HG03575 (cell line): ENCODE data around the gene TNFRSF25.

Source experiments
- ATAC-seq: cut with Tn5 transposase; IDR thresholded peaks from one replicate; pipeline ENCODE4 v1.9.1; 2021; ENCODE audit not compliant: unreplicated experiment, insufficient number of reproducible peaks, low FRiP score; ENCODE audit errors: extremely low read depth

Gene TNFRSF25

GRCh38 chr1:6473974-6474814, 8.2 kb upstream of the TNFRSF25 start:
- ATAC-seq: no peak

- ATAC-seq: no peak
Observed at GRCh38 chr1:6473156-6473555, 7.2 kb upstream of the TNFRSF25 start.

- ATAC-seq: no peak
Observed at GRCh38 chr1:6472391-6472790, 6.4 kb upstream of the TNFRSF25 start.

- ATAC-seq: no peak
Observed at GRCh38 chr1:6471970-6472368, 6.0 kb upstream of the TNFRSF25 start.

- no peak for ATAC-seq
Observed at GRCh38 chr1:6471086-6471969, 5.4 kb upstream of the TNFRSF25 start.

GRCh38 chr1:6470132-6471085, 4.4 kb upstream of the TNFRSF25 start:
- no peak for ATAC-seq

- no peak for ATAC-seq
Observed at GRCh38 chr1:6468729-6469461, 2.9 kb upstream of the TNFRSF25 start.

GRCh38 chr1:6467744-6468688, 2.0 kb upstream of the TNFRSF25 start:
- no peak for ATAC-seq

- no peak for ATAC-seq
Observed at GRCh38 chr1:6467224-6467623, 1.3 kb upstream of the TNFRSF25 start.

GRCh38 chr1:6466751-6467150, 778 bp upstream of the TNFRSF25 start:
- ATAC-seq: no peak

GRCh38 chr1:6465461-6466005, 440 bp downstream of the TNFRSF25 start:
- no peak for ATAC-seq

GRCh38 chr1:6464915-6465314, 1.1 kb downstream of the TNFRSF25 start:
- ATAC-seq: no peak

- ATAC-seq: no peak
Observed at GRCh38 chr1:6464514-6464836, 1.5 kb downstream of the TNFRSF25 start.

- no peak for ATAC-seq
Observed at GRCh38 chr1:6463120-6463412, 2.9 kb downstream of the TNFRSF25 start.

GRCh38 chr1:6462412-6463119, 3.4 kb downstream of the TNFRSF25 start:
- no peak for ATAC-seq

- no peak for ATAC-seq
Observed at GRCh38 chr1:6461538-6462411, 4.2 kb downstream of the TNFRSF25 start.
